ENCODE measurements around the gene CTNNB1.
"Not testable (repeated sequence)": the region's sequence is repeated elsewhere in the genome, so short reads cannot be mapped to it uniquely, and the experiment has no call there.

Gene CTNNB1

DNA sequence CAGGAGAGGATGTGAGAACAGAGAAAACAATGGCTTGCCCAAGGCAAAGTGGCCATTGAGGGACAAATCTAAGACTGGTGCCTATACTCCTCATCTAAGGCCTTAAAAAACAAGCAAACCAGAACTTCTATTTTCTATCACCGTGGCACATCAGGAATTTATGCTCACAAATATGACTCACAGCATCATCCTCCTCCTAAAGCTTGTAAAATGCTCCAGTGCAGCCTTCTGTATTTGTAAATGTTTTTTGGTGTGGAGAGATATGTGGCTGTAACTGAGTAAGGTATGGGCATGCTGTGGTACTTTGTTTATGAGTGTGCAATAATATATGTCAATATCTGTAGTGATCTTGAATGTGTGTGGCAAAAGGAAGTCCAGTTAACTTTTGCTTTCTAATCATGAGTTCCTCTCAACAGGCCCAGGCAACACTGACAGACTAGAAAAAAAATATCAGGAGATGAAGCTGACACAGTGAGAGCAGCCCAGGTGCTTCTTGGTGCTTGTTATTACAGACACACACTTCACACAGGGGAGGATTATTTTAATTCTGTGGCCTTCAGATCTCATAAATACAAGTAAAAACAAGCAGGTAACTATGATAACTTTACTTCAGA is 60.3 kb downstream of the CTNNB1 start:
- no peak for DNase-seq

DNA sequence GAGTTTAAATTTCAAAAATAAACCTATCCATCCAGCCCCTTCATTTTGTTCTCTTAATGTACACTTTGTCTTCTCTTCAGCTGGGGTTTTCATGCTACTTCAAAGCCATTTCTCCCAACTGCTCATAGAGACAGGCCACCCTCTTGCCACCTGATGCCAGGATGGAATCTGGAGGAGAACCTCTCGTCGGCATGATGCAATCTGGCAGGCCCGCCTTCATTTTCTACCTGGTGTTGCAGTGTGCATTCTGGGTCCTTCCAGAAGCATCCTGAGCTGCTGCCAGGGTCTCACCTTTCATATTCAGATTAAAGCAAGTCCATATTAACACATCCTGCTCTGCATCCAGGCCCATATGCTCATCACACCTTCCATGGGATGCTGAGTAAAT is 60.8 kb downstream of the CTNNB1 start:
- no peak for DNase-seq

DNA sequence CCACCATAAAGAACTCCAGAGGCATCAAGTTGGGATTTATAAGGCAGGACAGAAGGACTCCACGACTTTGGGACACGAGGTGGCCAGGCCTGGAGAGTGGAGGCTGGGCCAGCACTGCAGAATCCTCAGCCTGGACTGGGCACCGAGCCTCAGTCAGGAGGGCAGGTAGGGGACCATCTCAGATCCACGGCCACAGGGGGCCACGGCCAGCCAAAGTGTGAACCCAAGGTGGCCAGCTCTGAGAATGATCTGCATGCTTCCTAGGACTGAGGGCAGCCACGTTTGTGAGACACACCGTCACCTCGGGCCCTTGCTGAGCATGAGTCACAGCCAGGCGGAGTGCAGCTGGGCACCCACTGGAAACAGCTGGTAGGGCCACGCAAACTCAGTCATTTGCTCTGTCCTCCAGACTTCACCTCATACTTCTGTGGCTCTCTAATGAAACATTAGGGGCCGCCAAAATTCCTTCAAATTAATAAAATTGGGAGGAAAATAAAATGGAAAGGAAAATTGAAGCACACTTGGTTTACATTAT is 65.8 kb downstream of the CTNNB1 start:
- DNase-seq = no peak

DNA sequence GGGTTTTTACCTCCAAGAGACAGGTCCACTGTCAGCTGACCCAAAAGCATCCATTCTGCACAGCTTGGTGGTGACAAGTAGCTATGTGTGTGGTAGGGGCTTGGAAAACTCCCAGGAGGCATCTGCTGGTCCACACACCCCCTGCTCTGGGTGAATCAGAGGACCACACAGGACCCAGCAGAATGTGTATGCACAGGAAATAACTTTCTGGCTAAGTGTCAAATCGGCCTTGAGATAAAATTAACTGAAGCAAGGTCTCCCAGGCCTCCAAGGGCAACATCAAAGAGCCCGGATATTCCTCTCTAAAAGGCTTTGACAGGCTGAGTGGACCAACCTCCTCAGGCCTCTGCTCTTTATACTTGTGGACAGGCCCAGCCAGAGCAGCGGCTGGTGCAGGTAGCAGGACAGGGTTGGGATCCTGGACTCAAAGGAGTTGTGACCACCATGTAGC is 66.5 kb downstream of the CTNNB1 start:
- DNase-seq = no peak

DNA sequence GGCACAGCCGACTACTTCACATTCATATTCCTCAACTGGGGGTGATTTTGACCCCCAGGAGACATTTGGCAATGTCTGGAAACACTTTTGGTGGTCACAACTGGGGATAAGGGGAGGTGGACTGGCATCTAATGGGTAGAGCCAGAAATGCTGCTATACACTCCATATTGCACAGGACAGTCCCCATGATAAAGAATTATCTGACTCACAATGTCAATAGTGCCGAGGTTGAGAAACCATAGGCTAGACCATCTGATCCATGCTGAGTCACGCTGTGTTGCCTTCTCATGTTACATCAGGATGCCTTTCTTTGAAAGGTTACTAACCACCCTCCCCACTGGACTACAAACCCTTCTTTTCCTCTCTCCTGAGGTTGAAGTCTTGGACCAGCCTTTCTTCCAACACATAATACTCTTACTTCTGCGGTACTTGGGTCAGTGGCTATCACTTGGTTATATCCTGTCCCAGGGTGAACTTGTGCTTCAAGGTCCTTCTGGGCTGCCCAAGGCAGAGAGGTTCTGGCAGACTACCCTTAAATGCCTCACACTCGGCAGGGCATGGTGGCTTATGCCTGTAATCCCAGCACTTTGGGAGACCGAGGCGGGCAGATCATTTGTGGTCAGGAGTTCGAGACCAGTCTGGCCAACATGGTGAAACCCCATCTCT is 68.8 kb downstream of the CTNNB1 start:
- DNase-seq = no peak

DNA sequence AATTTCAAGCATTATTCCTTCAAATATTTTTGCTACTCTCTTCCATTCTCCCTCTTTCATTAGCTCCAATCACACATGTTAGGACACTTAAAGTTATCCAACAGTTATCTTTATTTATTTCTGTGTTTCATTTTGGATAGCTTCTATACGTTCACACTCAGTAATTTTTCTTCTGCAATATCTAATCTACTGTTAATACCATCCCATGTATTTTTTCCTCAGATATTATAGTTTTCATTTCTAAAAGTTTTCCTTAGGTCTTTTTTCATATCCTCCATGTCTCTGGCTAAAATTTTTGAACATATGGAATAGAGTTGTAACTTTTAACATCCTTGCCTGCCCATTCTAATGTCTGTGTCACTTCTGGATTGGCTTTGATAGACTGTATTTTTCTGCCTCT is 73.4 kb downstream of the CTNNB1 start:
- DNase-seq = no peak

DNA sequence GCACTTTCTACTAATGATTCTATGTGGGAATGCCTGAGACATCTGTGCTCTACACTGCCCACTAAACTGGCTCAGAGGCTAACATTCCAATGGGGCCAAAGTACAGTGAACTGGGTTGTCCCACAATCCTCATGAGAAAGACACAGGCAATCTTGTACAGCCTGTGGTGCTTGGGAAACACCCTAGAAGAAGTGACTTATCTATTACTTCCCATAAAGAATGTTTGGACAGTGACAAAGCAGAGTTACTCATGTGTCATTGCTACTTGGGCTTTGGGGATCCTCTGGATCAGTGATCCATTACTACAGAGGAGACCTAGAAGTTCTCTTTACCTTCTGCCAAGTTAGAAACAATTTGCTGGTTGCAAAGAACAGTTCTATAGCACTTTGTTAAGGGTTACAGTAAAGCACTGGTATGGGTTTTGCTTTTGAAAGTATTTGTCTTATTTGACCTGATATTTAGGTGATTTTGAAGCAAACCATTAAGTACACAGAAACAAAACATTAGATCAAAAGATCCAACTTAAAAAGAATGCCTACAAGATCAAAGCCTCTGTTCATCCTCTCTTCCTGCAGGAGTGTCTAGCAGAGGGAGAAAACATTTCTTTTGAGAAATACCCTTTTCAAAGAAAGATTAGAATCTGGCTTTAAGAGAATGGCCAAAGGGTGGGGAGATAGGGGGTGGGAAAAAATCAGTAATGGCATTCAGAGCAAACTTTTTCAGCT is 75.8 kb downstream of the CTNNB1 start:
- DNase-seq = no peak

DNA sequence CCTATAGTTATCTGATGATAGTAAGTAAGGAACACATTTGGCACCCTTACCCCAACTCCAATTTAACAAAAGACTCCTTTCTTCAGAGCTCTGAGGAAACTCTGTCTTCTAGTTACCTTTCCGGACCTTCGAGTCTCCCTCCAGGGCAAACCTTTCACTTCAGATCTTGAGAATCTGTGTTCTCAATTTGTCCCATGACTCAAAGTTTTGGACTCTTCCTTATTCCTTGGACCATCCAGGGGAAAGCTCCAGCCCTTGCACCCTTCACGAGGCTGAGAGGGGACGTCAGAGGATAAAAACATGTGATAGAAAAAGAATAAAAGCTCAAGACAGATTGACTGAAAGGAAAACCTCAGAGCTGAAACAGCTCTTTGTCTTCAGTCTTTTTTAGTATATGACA is 76.9 kb downstream of the CTNNB1 start:
- DNase-seq = no peak

DNA sequence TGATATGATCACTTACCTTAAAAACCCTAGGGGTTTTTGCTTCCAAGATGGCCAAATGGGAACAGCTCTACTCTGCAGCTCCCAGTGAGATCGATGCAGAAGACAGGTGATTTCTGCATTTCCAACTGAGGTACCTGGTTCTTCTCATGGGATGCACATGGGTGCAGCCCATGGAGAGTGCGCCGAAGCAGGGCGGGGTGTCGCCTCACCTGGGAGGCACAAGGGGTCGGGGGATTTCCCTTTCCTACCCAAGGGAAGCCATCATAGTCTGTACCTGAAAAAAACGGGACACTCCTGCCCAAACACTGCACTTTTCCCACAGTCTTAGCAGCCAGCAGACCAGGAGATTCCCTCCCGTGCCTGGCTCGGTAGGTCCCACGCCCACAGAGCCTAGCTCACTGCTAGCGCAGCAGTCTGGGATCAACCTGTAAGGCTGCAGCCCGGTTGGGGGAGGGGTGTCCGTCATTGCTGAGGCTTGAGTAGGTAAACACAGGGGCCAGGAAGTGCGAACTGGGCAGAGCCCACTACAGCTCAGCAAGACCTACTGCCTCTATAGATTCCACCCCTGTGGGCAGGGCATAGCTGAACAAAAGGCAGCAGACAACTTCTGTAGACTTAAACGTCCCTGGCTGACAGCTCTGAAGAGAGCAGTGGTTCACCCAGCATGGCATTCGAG is 78.6 kb downstream of the CTNNB1 start:
- no peak for DNase-seq

DNA sequence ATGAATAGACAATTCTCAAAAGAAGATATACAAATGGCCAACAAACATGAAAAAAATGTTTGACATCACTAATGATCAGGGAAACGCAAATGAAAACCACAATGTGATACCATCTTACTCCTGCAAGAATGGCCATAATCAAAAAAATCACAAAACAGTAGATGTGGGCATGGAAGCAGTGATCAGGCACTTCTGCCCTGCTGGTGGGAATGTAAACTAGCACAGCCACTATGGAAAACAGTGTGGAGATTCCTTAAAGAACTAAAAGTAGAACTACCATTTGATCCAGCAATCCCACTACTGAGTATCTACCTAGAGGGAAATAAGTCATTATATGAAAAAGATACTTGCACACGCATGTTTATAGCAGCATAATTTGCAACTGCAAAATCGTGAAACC is 85.6 kb downstream of the CTNNB1 start:
- DNase-seq = not testable (repeated sequence)

DNA sequence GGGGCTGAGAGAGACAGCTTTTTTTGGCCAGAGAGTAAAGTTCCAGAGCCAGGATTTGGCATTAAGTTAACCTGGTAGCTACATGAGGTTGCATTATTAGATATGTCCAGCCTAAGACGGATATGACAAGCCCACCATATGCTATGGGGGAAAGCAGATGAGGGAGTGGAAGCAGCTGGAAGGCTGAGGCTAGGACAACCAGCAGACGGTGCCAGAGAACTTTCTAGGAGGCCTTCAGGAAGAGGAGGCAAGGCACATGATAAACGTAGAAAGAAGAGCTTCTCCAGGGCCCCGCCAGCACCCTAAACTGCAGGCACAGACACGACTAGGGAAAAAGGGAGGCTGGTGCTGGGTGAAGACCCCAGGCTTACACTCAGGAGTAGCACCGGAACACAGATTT is 87.0 kb downstream of the CTNNB1 start:
- no peak for DNase-seq

DNA sequence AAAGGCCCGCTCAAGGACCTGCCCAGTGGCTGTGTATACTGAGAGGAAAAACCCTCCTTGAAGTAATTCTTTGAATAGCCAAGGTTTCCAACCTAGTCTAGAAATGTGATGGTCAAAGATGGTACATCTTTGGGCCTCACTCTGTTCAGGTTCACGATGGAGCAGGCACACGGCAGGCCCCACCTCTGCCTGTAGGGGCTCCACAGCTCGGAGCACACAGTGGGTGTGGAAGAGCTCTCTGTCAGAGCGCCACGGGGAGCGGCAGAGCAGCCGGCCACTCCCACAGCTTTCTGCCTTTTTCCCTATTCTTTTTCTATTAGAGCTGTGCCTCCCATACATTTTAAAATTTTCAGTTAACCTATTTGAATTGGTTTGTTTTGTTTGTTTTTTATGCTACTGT is 89.5 kb downstream of the CTNNB1 start:
- DNase-seq = no peak
